Amygdala (tissue), 56 donors: ENCODE results near the gene SLBP.
"Not testable (repeated sequence)": the region's sequence is repeated elsewhere in the genome, so short reads cannot be mapped to it uniquely, and the experiment has no call there.

Experiments used
- DNase-seq, 56 donors: peaks; one replicate each; lab custom pipeline; 2025; lab: John Stamatoyannopoulos, UW

Gene SLBP

DNA sequence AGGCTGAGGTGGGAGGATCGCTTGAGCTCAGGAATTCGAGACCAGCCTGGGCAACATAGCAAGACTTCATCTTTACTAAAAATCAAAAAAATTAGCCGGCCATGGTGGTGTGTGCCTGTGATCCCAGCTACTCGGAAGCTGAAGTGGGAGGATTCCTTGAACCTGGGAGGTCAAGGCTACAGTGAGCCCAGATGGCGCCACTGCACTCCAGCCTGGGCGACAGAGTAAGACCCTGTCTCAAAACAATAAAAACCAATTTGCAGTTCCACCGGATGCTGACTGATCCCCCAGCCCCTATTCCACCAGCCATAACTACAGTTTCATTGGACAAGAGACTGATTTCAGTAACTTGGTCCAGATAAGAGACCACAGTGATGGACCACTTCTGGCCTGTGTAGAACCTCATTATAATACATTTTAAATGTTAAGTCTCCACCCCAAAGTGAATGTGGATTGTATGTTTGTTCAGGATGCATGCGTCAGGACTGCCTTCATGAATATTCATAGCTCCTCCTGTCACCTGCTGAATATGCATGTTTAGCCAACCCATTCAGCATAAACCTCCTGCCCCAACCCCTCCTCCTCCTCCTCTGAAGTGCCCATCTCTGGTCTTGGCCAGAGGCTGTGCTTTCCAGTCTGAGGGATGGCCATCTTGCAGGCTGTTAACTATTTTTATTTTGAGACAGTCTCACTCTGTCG lies 2.3 kb upstream of the SLBP start:
- no peak for DNase-seq

- no peak for DNase-seq
Measured at GRCh38 chr4:1713003-1713851, 1.1 kb upstream of the SLBP start.

- peak in 23 of 56 donors; percentile 21 to 70 (median 53) for DNase-seq
Measured at GRCh38 chr4:1711571-1712215, 426 bp downstream of the SLBP start.

GRCh38 chr4:1711055-1711570 lies 1.0 kb downstream of the SLBP start:
- no peak for DNase-seq

DNA sequence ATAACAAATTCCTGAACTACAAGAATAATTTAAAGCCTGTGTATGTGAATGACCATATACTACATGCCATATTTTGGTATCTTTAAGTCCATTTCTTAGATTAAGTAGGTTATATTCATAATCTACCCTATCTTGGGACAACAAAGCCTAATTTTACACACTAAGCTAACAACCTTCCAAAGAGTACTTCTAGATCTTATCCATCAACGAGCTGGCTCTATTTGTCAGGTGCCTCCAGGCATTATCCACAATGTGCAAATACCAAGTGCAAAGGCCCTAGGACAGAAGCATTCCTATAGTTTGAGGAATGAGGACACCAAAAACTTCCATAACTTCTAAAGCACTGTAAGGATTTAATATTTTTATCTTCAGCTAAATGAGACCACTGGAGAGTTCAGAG lies 3.5 kb downstream of the SLBP start:
- no peak for DNase-seq

- no peak for DNase-seq
Measured at GRCh38 chr4:1706358-1706757, 5.8 kb downstream of the SLBP start.

DNA sequence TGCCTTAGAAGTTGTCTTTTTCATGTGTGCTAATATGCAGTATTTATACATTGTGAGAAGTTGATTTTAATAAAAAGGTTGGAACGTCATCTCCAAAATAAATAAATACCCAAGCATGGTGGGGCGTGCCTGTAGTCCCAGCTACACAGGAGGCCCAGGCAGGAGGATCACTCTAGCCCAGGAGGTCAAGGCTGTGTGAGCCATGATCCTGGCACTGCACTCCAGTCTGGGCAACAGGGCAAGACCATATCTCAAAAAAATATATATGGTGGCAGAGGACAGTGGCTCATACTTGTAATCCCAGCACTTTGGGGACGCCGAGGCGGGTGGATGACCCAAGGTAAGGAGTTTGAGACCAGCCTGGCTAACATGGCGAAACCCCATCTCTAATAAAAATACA lies 6.4 kb downstream of the SLBP start:
- no peak for DNase-seq

GRCh38 chr4:1703867-1704266 lies 8.3 kb downstream of the SLBP start:
- DNase-seq, result no peak

GRCh38 chr4:1701671-1702070 lies 10.4 kb downstream of the SLBP start:
- not testable (repeated sequence) for DNase-seq

DNA sequence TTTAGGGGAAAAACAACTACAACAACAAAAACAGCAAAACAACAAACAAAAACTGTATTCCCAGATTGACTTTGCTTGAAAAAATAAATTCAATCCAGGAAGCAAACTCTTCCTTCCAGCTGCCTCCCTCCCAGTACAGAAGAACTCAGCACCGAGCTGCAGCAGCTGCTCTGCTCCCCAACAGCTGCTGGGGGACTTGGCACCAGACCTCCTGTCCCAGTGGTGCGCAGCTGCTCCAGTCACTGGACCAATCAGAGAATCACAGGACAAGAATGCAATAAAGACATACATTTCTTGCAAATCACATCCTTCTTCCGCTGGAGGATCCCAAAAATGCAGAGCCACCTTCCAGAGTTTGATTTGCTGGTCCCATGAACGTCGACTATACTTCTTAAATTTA lies 16.2 kb downstream of the SLBP start:
- peak in 7 of 56 donors; percentile 16 to 37 (median 21) for DNase-seq

- DNase-seq, result peak in 28 of 56 donors; percentile 7 to 60 (median 28)
Measured at GRCh38 chr4:1693131-1693896, 18.8 kb downstream of the SLBP start.

DNA sequence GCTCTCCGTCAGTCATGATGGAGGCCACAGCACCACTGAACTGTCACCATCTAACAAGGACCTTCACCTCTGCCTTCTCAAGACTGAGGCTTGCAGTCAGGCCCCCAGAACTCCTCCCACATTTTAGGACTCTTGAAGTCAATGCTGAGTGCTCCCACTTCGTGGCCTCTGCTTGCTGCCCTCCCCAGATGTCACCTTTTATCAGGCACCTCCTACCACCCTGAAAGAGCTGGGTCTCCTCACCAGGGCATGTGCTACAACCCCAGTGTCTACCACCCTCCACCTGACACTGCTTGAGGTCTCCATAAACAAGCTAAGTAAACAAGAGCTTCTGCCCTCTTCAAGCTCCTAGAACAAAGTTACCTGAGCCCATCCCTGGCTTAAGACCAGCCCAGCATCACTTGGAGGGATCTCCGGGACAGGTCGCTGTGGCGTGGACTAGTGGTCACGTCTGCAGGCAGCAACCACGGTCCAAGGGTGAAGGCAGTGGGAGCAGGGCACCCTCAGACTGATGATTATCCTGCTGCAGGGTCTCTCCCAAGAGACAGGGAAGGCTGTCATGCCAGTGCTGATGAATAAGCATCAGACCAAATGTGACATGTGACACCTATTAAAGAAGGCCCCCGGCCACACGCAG lies 20.3 kb downstream of the SLBP start:
- DNase-seq, result no peak

- DNase-seq, result no peak
Measured at GRCh38 chr4:1690698-1691097, 21.4 kb downstream of the SLBP start.

DNA sequence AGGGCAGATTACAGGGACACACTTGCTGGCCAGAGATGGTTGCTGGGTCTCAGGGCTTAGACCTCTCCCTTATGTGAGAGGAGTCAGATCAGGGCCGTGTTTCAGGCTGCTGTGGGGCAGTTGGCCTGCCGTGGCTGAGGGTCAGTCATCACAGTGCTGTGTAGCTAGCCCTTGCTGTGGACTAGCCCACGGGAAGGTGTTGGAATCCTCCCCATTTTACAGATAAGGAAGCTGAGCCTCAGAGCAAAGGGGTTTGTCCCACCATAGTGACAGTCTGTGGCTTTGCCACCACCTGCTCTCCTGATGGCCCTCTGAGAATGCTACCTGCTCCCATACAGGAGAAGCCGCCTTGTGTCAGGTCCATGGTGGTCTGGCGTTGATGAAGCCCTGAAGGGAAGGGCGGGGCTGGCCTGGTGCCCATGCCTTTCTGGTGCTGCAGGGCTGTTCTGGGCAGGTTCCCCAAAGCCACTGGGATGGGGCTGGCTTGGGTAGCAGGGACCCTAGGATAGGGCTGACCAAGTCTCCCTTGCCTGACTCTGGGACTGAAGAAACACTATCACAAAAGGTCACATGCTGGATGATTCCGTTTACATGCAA lies 25.6 kb downstream of the SLBP start:
- DNase-seq, result no peak

DNA sequence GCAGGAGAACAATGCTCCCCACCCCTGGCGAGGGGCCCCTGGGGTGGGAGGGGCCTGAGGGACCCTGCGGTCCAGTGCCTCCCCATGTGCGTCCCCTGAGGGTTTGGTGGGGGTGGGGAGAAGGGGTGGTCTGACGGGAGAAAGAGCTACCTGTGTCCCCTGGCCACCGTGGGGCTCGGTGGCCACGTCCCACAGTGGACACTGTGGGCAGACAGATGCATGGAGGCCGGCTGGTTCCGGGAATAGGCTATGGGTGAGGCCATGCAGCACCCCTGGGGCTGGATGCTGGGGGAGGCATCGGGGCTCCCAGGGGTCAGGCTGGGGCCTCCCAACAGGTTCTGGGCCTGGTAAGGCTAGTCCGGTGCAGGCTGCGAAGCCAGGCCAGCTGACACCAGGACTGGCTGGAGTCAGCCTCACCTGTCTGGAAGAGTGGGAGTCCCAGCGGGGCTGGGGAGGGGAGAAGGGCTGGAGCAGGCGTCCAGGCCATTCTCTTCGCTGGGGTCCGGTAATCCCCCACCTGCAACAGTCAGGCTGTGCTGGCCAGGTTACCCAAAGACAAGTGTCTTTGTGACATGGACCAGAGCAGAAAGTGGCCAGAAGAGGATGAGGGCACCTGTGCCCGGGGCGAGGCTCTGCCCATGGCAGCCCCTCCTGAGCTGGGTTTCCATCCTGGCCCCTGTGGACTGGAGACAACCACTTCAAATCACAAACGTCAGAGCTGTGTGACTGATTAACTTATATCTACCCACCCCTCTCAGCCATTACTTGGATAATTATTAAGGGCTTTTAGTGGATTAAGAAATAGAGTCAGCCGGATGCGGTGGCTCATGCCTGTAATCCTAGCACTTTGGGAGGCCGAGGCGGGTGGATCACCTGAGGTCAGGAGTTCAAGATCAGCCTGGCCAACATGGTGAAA lies 26.6 kb downstream of the SLBP start:
- no peak for DNase-seq

GRCh38 chr4:1684506-1685234 lies 27.4 kb downstream of the SLBP start:
- DNase-seq, result peak in 20 of 56 donors; percentile 32 to 90 (median 66)

- DNase-seq, result peak in 38 of 56 donors; percentile 24 to 90 (median 72)
Measured at GRCh38 chr4:1683736-1684505, 28.2 kb downstream of the SLBP start, which contains the start of gene FAM53A. Gene FAM53A (minus strand): TSS chr4:1684313. CDS start chr4:1668741, 15,572 bp downstream.
